ENCODE data around the gene B4GALT5.
"Not testable (repeated sequence)": the region's sequence is repeated elsewhere in the genome, so short reads cannot be mapped to it uniquely, and the experiment has no call there.

Gene B4GALT5

DNA sequence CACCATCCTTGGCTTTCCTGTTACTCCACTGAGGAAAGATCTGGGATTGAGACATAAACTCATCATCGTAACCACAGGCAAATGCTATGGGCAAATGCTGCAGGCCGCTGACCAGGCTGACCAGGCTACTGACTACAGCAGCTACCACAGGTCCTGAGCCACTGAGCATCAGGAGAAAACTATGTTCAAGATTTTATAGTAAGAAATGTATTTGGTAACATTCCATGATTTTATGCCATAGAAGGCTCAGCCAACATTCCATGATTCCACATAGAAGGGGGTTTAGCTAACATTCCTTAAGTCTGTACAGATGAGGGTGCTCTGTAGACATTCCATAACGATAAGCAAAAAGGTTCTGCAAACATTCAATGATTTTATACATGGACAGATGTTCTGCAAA is 16.1 kb upstream of the B4GALT5 start:
- DNase-seq (ENCODE audit: low read depth) = no peak
- H3K4me3 ChIP-seq (ENCODE audit: low read length) = no peak overlapping the region
- no peak for TF ChIP-seq CTCF (conservative IDR thresholded peaks at IDR 0.05; ENCODE audit: low read depth, low read length)

- DNase-seq (ENCODE audit: low read depth) = no peak
- no peak overlapping the region for H3K4me3 ChIP-seq (ENCODE audit: low read length)
Measured at GRCh38 chr20:49727894-49728885, 14.5 kb upstream of the B4GALT5 start.

GRCh38 chr20:49727478-49727877 is 13.8 kb upstream of the B4GALT5 start:
- DNase-seq (ENCODE audit: low read depth) = no peak
- no peak for TF ChIP-seq CTCF (conservative IDR thresholded peaks at IDR 0.05; ENCODE audit: low read depth, low read length)
- H3K4me3 ChIP-seq (ENCODE audit: low read length) = no peak overlapping the region

More at GRCh38 chr20:49727894-49728885, 14.5 kb upstream of the B4GALT5 start:
- TF ChIP-seq CTCF (conservative IDR thresholded peaks at IDR 0.05; ENCODE audit: low read depth, low read length) = no peak

- no peak for TF ChIP-seq CTCF (conservative IDR thresholded peaks at IDR 0.05; ENCODE audit: low read depth, low read length)
Measured at GRCh38 chr20:49725694-49726093, 12.0 kb upstream of the B4GALT5 start.

GRCh38 chr20:49725224-49725606 is 11.5 kb upstream of the B4GALT5 start:
- not testable (repeated sequence) for H3K4me3 ChIP-seq (ENCODE audit: low read length); DNase-seq (ENCODE audit: low read depth)

More at GRCh38 chr20:49725694-49726093, 12.0 kb upstream of the B4GALT5 start:
- DNase-seq (ENCODE audit: low read depth) = no peak
- no peak overlapping the region for H3K4me3 ChIP-seq (ENCODE audit: low read length)

GRCh38 chr20:49724408-49725223 is 10.9 kb upstream of the B4GALT5 start:
- TF ChIP-seq CTCF (conservative IDR thresholded peaks at IDR 0.05; ENCODE audit: low read depth, low read length) = no peak
- DNase-seq (ENCODE audit: low read depth) = peak; percentile 64
- peak overlapping the region; percentile 12 for H3K4me3 ChIP-seq (ENCODE audit: low read length)

- not testable (repeated sequence) for DNase-seq (ENCODE audit: low read depth); H3K4me3 ChIP-seq (ENCODE audit: low read length)
Measured at GRCh38 chr20:49723758-49724157, 10.1 kb upstream of the B4GALT5 start.

DNA sequence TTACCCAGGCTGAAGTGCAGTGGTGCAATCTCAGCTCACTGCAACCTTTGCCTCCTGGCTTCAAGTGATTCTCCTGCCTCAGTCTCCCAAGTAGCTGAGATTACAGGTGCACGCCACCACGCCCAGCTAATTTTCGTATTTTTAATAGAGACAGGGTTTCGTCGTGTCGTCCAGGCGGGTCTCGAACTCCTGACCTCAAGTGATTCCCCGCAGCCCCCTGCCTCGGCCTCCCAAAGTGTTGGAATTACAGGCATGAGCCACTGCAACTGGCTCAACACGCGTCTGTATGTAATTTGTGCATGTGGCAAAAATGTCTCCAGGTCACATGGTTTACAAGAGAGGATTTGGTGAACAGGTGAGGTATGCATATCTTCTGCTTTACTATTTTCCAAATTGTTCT is 7.6 kb upstream of the B4GALT5 start:
- not testable (repeated sequence) for H3K4me3 ChIP-seq (ENCODE audit: low read length)

More for the DNA sequence above, 7.6 kb upstream of the B4GALT5 start:
- DNase-seq (ENCODE audit: low read depth) = not testable (repeated sequence)
